Measurements from ENCODE around the gene CAMK2B.

The CAMK2B gene

DNA sequence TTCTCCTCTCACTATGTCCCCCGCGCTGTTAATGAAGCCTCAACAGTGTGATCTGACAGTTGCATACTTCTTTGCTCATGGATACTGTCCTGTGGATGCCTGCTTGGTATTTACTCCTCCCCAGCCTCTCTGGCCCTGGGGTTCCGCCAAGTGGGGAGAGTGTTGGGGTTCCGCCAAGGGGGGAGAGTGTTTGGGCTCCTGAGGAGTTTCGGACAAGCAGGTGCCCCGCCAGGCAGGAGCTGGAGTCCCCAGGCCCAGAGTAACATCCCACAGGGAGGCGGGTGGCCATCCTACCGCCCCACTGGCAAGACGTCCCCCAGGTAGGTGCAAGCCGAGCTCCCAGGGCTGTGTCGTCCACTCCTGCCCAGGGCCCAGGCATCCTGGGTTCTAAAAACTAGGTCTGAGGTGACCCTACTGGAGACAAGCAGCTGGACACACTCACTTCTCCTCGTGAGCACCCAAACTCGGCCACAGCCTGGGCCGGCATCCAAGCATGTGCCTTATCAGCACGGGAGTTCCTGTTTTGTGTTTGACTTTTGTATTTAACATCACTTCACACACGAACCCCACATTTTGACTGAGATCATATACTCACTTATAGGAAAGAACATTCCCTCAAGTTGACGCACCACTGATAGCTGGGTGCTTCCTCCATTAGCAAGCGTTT, 34.2 kb downstream of the CAMK2B start:
- Histone ChIP-seq H2AFZ (ENCODE audit: low read depth, low read length) (no peak overlapping the region), H3K27ac (ENCODE audit: low read length) (no peak overlapping the region), H3K9me3 (ENCODE audit: insufficient read depth, low read length, severe bottlenecking) (no peaks in the 10 kb centered on the region), H3K27me3 (ENCODE audit: insufficient read depth, low read length, poor library complexity) (peaks cover 41% of the 10 kb centered on the region), H3K9ac (ENCODE audit: low read depth, low read length) (no peak overlapping the region), H3K79me2 (ENCODE audit: insufficient read depth, low read length) (no peaks in the 10 kb centered on the region), H4K20me1 (ENCODE audit: insufficient read depth, low read length) (peaks cover 3% of the 10 kb centered on the region; the same call in 1 of the 2 replicates), H3K36me3 (ENCODE audit: insufficient read depth, low read length) (no peaks in the 10 kb centered on the region), H3K4me3 (ENCODE audit: low read depth in 1 of 2, low read length in 2 of 2) (no peak overlapping the region), H3K4me2 (ENCODE audit: insufficient read depth, low read length) (no peak overlapping the region), H3K4me1 (ENCODE audit: insufficient read depth, low read length) (no peaks in the 10 kb centered on the region)
- TF ChIP-seq CTCF (IDR thresholded peaks at IDR 0.05; ENCODE audit: borderline replicate concordance, extremely low read depth, low read length, poor library complexity, severe bottlenecking) (no peak), EZH2 (IDR thresholded peaks at IDR 0.05; ENCODE audit: borderline replicate concordance, low read depth, low read length, severe bottlenecking) (no peak)
- peak; percentile 2 for DNase-seq
- no peak for ATAC-seq (ENCODE audit: insufficient read depth, low read depth)

DNA sequence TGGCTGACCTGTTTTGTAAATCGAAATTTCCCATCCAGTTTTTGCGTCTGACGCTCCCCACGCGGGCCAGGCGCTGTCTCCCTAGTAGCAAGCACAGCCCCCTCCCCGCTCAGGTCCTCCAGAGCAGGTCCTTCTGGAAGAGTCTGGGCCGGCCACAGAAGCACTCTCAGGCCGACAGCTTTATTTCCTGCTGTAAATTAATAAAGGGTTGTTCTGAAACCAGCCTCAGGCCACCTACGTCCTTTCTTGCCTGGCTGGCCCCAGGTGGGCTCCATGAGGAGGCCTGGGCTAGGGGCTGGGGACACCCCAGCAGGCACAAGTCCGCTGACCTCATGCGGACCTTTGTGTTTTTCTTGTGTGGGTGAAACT, 35.2 kb downstream of the CAMK2B start:
- peaks cover 34% of the 10 kb centered on the region for H3K27me3 ChIP-seq (ENCODE audit: insufficient read depth, low read length, poor library complexity)
- H3K36me3 ChIP-seq (ENCODE audit: insufficient read depth, low read length), result no peaks in the 10 kb centered on the region
- DNase-seq (no peak), ATAC-seq (ENCODE audit: insufficient read depth, low read depth) (no peak)
- no peak overlapping the region for H3K4me3 ChIP-seq (ENCODE audit: low read depth in 1 of 2, low read length in 2 of 2)
- H3K9me3 ChIP-seq (ENCODE audit: insufficient read depth, low read length, severe bottlenecking), result no peaks in the 10 kb centered on the region
- no peak for TF ChIP-seq CTCF (IDR thresholded peaks at IDR 0.05; ENCODE audit: borderline replicate concordance, extremely low read depth, low read length, poor library complexity, severe bottlenecking)
- TF ChIP-seq EZH2 (IDR thresholded peaks at IDR 0.05; ENCODE audit: borderline replicate concordance, low read depth, low read length, severe bottlenecking), result no peak
- no peak overlapping the region for H3K27ac ChIP-seq (ENCODE audit: low read length)
- H3K9ac ChIP-seq (ENCODE audit: low read depth, low read length), result no peak overlapping the region
- H4K20me1 ChIP-seq (ENCODE audit: insufficient read depth, low read length), result peaks cover 3% of the 10 kb centered on the region; the same call in 1 of the 2 replicates
- no peaks in the 10 kb centered on the region for H3K79me2 ChIP-seq (ENCODE audit: insufficient read depth, low read length)
- H3K4me2 ChIP-seq (ENCODE audit: insufficient read depth, low read length), result no peak overlapping the region
- no peaks in the 10 kb centered on the region for H3K4me1 ChIP-seq (ENCODE audit: insufficient read depth, low read length)
- no peak overlapping the region for H2AFZ ChIP-seq (ENCODE audit: low read depth, low read length)

DNA sequence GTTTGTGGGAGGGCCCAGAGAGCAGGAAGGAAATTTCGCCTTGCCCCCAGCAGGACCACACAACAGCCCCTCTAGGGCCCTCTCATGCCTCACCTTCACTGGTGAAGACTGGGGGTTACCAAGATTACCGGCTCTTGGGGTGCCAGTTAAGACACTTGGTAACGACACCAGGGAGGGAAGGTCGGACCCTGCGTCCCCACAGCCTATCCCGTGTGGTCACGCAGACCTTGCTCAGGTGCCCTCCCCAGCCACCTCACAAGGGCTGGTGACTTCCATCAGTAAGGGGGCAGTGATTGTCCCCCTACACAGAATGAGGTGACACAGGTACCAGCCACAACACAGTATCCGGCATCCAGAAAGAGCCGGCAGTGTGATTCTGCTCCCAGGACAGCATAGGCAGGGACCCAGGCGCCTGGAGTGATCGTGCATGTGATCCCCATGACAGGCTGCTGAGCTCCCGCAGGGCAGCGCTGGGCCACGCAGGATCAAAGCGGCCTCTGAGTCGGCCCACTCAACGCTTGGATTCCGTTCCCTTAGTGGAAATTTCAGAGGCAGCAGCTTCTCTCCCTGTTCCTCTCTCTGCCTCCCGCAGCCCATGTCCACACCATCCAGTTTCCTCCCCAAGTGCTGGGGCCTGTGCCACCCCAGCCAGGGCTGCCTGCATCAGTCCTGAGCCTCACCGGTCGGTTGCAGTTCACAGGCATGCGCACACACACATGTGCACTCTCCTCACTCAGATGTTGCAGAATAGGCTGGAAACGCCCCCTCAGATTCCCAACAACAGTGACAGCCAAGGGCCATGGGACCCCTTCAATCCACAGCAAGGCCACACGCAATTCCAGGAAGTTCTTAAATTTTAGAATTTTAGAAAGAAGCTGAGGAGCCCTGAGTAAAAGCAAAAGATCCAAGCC, 35.8 kb downstream of the CAMK2B start:
- Histone ChIP-seq H3K27ac (ENCODE audit: low read length) (no peak overlapping the region), H4K20me1 (ENCODE audit: insufficient read depth, low read length) (peaks cover 3% of the 10 kb centered on the region; the same call in 1 of the 2 replicates), H2AFZ (ENCODE audit: low read depth, low read length) (no peak overlapping the region), H3K4me3 (ENCODE audit: low read depth in 1 of 2, low read length in 2 of 2) (no peak overlapping the region), H3K9ac (ENCODE audit: low read depth, low read length) (no peak overlapping the region), H3K4me2 (ENCODE audit: insufficient read depth, low read length) (no peak overlapping the region), H3K27me3 (ENCODE audit: insufficient read depth, low read length, poor library complexity) (peaks cover 30% of the 10 kb centered on the region), H3K4me1 (ENCODE audit: insufficient read depth, low read length) (no peaks in the 10 kb centered on the region), H3K36me3 (ENCODE audit: insufficient read depth, low read length) (no peaks in the 10 kb centered on the region), H3K9me3 (ENCODE audit: insufficient read depth, low read length, severe bottlenecking) (no peaks in the 10 kb centered on the region), H3K79me2 (ENCODE audit: insufficient read depth, low read length) (no peaks in the 10 kb centered on the region)
- ATAC-seq (ENCODE audit: insufficient read depth, low read depth), result no peak
- no peak for DNase-seq
- TF ChIP-seq CTCF (IDR thresholded peaks at IDR 0.05; ENCODE audit: borderline replicate concordance, extremely low read depth, low read length, poor library complexity, severe bottlenecking) (no peak), EZH2 (IDR thresholded peaks at IDR 0.05; ENCODE audit: borderline replicate concordance, low read depth, low read length, severe bottlenecking) (no peak)
